ENCODE results near the gene VMP1. TPM values are rescaled to one million over a fixed set of nuclear protein-coding genes. Genes with fewer than 3 reads are reported as not detected.

Gene VMP1
- total and polyA plus RNA-seq, 2 of the 4 experiments (the other 2 are of a cell fraction), result 89.8 to 197 TPM

DNA sequence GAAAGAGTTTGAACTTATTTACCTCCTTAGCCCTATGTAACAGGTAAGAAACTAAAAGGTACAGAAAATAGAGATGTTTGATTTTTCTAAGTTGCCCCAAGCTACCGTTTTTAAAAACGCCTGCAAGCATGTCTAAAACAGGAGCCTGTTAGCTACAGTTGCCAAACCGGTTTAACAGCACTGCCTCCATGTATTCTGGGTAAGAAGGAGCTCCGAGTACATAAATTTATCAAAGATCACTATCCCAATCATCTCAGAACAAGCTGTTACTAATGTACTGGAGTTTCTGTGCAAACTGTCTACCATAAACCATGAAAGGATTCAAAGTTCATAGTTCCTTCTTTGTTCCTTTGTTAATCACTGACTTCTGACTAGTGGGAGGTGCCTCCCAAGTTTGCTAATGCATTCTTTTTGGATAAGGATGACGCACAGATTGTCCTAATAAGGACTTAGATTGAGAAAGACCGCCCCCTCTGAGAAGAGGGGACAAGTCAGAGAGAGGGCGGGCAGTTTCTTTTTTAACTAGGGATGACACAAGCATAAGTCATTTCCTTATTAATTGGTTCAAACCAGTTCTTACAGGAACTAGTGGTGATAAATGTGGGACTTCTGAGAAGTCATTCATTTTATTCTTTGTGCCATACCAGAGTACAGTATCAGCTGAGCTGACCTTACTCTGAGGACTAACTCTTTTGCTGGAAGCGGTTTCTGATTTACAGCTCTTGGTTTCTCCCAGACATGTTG lies 130.0 kb downstream of the VMP1 start (continued):
- no peak for TF ChIP-seq CTCF (conservative IDR thresholded peaks at IDR 0.05; ENCODE audit: low read depth, low read length)

Data from IMR-90 (cell line).